H1 (cell line): Measurements from ENCODE around the gene PRSS2. TPM values are rescaled to one million over a fixed set of nuclear protein-coding genes. Genes with fewer than 3 reads are reported as not detected.

ENCODE experiments used
- CTCF ChIA-PET: fragments of 300-600 bp; sonication (Branson Sonifier 250); formaldehyde crosslinking; loops from one replicate; lab custom pipeline; 2021; ENCODE audit not compliant: partially characterized antibody; lab: Charles Lee
- POLR2A ChIA-PET: fragments of 300-600 bp; sonication (Branson Sonifier 250); formaldehyde crosslinking; loops from one replicate; lab custom pipeline; 2021; ENCODE audit warnings: inconsistent platforms; ENCODE audit not compliant: partially characterized antibody; lab: Charles Lee
- DNase-seq, 2 experiments: peaks; one replicate each; pipeline versions ENCODE4 v3.0.0 to v3.0.0-alpha.2; 2010 to 2022; ENCODE audit warnings: low spot score in 2 of 2, low read depth in 1 of 2, mixed read lengths in 1 of 2
- FAIRE-seq: peaks from 2 replicates; lab custom pipeline; 2011; peaks lifted over from hg19 to GRCh38; lab: Jason Lieb, UNC
- H2AFZ ChIP-seq: 2 replicates; pipeline ENCODE4 v1.8.1; 2012; ENCODE audit warnings: low read length, inconsistent platforms
- H2AK5ac ChIP-seq: 2 replicates; pipeline ENCODE4 v1.6.1; 2013; ENCODE audit warnings: low read depth, low read length
- H2BK120ac ChIP-seq: replicated peaks from 2 replicates; pipeline ENCODE3; 2013; ENCODE audit warnings: low read depth, low read length, inconsistent platforms
- H2BK12ac ChIP-seq: 2 replicates; pipeline ENCODE4 v1.6.1; 2013; ENCODE audit warnings: low read depth, low read length
- H2BK15ac ChIP-seq: 2 replicates; pipeline ENCODE4 v1.6.1; 2013; ENCODE audit warnings: low read length
- H2BK20ac ChIP-seq: 2 replicates; pipeline ENCODE4 v1.6.1; 2013; ENCODE audit warnings: low read length
- H2BK5ac ChIP-seq: 2 replicates; pipeline ENCODE4 v1.6.1; 2013; ENCODE audit warnings: low read depth, low read length
- H3K14ac ChIP-seq: 2 replicates; pipeline ENCODE4 v1.6.1; 2013; ENCODE audit warnings: inconsistent platforms; ENCODE audit not compliant: insufficient read length
- H3K18ac ChIP-seq: 2 replicates; pipeline ENCODE4 v1.6.1; 2013; ENCODE audit warnings: low read length; ENCODE audit errors: extremely low read depth
- H3K23ac ChIP-seq: 2 replicates; pipeline ENCODE4 v1.6.1; 2013; ENCODE audit warnings: inconsistent platforms; ENCODE audit not compliant: insufficient read length
- H3K23me2 ChIP-seq: 2 replicates; pipeline ENCODE4 v1.6.1; 2013; ENCODE audit warnings: low read depth, low read length
- H3K27ac ChIP-seq: 2 replicates; pipeline ENCODE4 v1.6.1; 2011; ENCODE audit warnings: low read depth, low read length, inconsistent platforms
- H3K27me3 ChIP-seq, 4 experiments: replicated peaks in 1 of 4; 1 replicate in 1 of 4; 2 replicates in 3 of 4; pipeline versions ENCODE4 v1.6.1 to v1.8.1; 2011 to 2013; ENCODE audit warnings: low read length in 3 of 4, mild to moderate bottlenecking in 3 of 4, inconsistent platforms in 2 of 4, mixed read lengths in 2 of 4, moderate library complexity in 1 of 4; ENCODE audit not compliant: control insufficient read depth in 3 of 4, insufficient read depth in 3 of 4; ENCODE audit errors: extremely low read depth in 1 of 4
- H3K36me3 ChIP-seq, 4 experiments: 2 replicates each; pipeline versions ENCODE4 v1.6.1 to v1.8.1; 2011 to 2013; ENCODE audit warnings: mild to moderate bottlenecking in 4 of 4, low read length in 3 of 4, moderate library complexity in 2 of 4, control low read depth in 1 of 4, inconsistent platforms in 1 of 4; ENCODE audit not compliant: insufficient read depth in 4 of 4, control insufficient read depth in 2 of 4
- H3K4ac ChIP-seq: replicated peaks from 2 replicates; pipeline ENCODE3; 2013; ENCODE audit warnings: low read length, low read depth, mixed read lengths, inconsistent platforms; ENCODE audit not compliant: insufficient read length
- H3K4me1 ChIP-seq, 4 experiments: replicated peaks in 1 of 4; 1 replicate in 1 of 4; 2 replicates in 3 of 4; pipeline versions ENCODE4 v1.6.1 to v1.8.1; 2011 to 2013; ENCODE audit warnings: low read length in 3 of 4, inconsistent platforms in 2 of 4, mixed read lengths in 1 of 4; ENCODE audit not compliant: insufficient read depth in 4 of 4, control insufficient read depth in 3 of 4
- H3K4me2 ChIP-seq, 2 experiments: 2 replicates each; pipeline versions ENCODE4 v1.6.1 to v1.8.1; 2011 to 2013; ENCODE audit warnings: low read depth in 2 of 2, low read length in 2 of 2, control low read depth in 1 of 2, inconsistent platforms in 1 of 2, mild to moderate bottlenecking in 1 of 2; ENCODE audit not compliant: insufficient read depth in 1 of 2
- H3K4me3 ChIP-seq, 4 experiments: fragments of 200-600, 300-600 bp in 1 of 4; sonication (generic), shearing (Covaris generic), sonication (Bioruptor Twin) in 1 of 4; 2 replicates each; pipeline versions ENCODE4 v1.5.1 to v1.8.1; 2011 to 2016; ENCODE audit warnings: low read length in 4 of 4, low read depth in 3 of 4, control low read depth in 2 of 4, inconsistent platforms in 2 of 4, mild to moderate bottlenecking in 2 of 4, mixed read lengths in 1 of 4, moderate library complexity in 1 of 4; ENCODE audit not compliant: insufficient read depth in 2 of 4; ENCODE audit errors: extremely low read depth in 1 of 4
- H3K56ac ChIP-seq: replicated peaks from 2 replicates; pipeline ENCODE3; 2013; ENCODE audit warnings: low read depth, mild to moderate bottlenecking, mixed read lengths, low read length, inconsistent platforms; ENCODE audit not compliant: insufficient read length
- H3K79me1 ChIP-seq: 2 replicates; pipeline ENCODE4 v1.6.1; 2013; ENCODE audit warnings: low read depth, low read length, control low read depth
- H3K79me2 ChIP-seq, 2 experiments: 2 replicates each; pipeline versions ENCODE4 v1.6.1 to v1.8.1; 2012 to 2013; ENCODE audit warnings: low read length in 2 of 2, mild to moderate bottlenecking in 2 of 2, inconsistent platforms in 1 of 2; ENCODE audit not compliant: insufficient read depth in 2 of 2, control insufficient read depth in 1 of 2
- H3K9ac ChIP-seq, 4 experiments: replicated peaks in 1 of 4; 1 replicate in 1 of 4; 2 replicates in 3 of 4; pipeline versions ENCODE4 v1.6.1 to v1.8.1; 2011 to 2013; ENCODE audit warnings: low read depth in 3 of 4, low read length in 3 of 4, control low read depth in 2 of 4, mild to moderate bottlenecking in 2 of 4, moderate library complexity in 2 of 4, inconsistent platforms in 1 of 4; ENCODE audit errors: extremely low read depth in 1 of 4
- H3K9me3 ChIP-seq, 2 experiments: 2 replicates each; pipeline versions ENCODE4 v1.6.1 to v1.8.1; 2012 to 2013; ENCODE audit warnings: mild to moderate bottlenecking in 2 of 2, moderate library complexity in 2 of 2, control low read depth in 1 of 2, inconsistent platforms in 1 of 2, low read depth in 1 of 2, low read length in 1 of 2, mixed read lengths in 1 of 2; ENCODE audit not compliant: insufficient read depth in 2 of 2
- H4K20me1 ChIP-seq, 2 experiments: replicated peaks in 1 of 2; 2 replicates each; pipeline versions ENCODE3 to v1.8.1; 2011 to 2013; ENCODE audit warnings: inconsistent platforms in 2 of 2, low read length in 2 of 2, mild to moderate bottlenecking in 1 of 2; ENCODE audit not compliant: insufficient read depth in 2 of 2, control insufficient read depth in 1 of 2
- H4K5ac ChIP-seq: 2 replicates; pipeline ENCODE4 v1.6.1; 2013; ENCODE audit warnings: low read length, low read depth, mixed read lengths, inconsistent platforms; ENCODE audit not compliant: insufficient read length
- H4K8ac ChIP-seq: 2 replicates; pipeline ENCODE4 v1.8.0; 2013; ENCODE audit warnings: mild to moderate bottlenecking, moderate library complexity, low read length, inconsistent platforms; ENCODE audit not compliant: insufficient read depth; ENCODE audit errors: extremely low read depth
- H4K91ac ChIP-seq: replicated peaks from 2 replicates; pipeline ENCODE3; 2013; ENCODE audit warnings: low read length, mixed read lengths, inconsistent platforms; ENCODE audit not compliant: insufficient read length
- CBX8 ChIP-seq: fragments of 300-800, 300-1000 bp; sonication (generic); IDR thresholded peaks from 2 replicates; pipeline ENCODE4 v1.7.1; 2016; ENCODE audit warnings: low read depth, low read length, borderline replicate concordance
- EZH2 ChIP-seq: fragments of 200-600 bp; sonication (generic); IDR thresholded peaks from 2 replicates; pipeline ENCODE4 v1.7.1; 2012; ENCODE audit warnings: low read depth, mild to moderate bottlenecking, moderate library complexity, low read length, inconsistent platforms; ENCODE audit not compliant: severe bottlenecking
- POLR2A ChIP-seq, 2 experiments: IDR thresholded peaks; 1 replicate in 1 of 2; 2 replicates in 1 of 2; pipeline ENCODE4 v1.6.1; 2011; ENCODE audit warnings: low read depth in 2 of 2, low read length in 2 of 2, mild to moderate bottlenecking in 2 of 2; ENCODE audit errors: control extremely low read depth in 1 of 2
- SIX5 ChIP-seq: IDR thresholded peaks from 2 replicates; pipeline ENCODE4 v1.6.1; 2011; ENCODE audit warnings: mild to moderate bottlenecking, low read depth, low read length
- SP1 ChIP-seq: IDR thresholded peaks from 2 replicates; pipeline ENCODE4 v1.6.1; 2011; ENCODE audit warnings: low read depth, low read length
- TBP ChIP-seq: IDR thresholded peaks from 2 replicates; pipeline ENCODE4 v1.6.1; 2011; ENCODE audit warnings: low read depth, low read length, improper control_type of control experiment
- TEAD4 ChIP-seq: IDR thresholded peaks from 2 replicates; pipeline ENCODE4 v1.6.1; 2012; ENCODE audit warnings: low read depth, low read length, inconsistent platforms, mixed read lengths
- WGBS, 2 experiments: shearing (Covaris generic) in 1 of 2; methylation state at CpG; one replicate each; pipeline versions ENCODE4 v1.1.6 to v1.1.7; 2013 to 2015; ENCODE audit warnings: low lambda C conversion rate in 2 of 2, mixed read lengths in 2 of 2, inconsistent platforms in 1 of 2, low coverage in 1 of 2, missing lambda C conversion rate in 1 of 2; ENCODE audit not compliant: insufficient replicate concordance in 2 of 2, insufficient coverage in 1 of 2, insufficient read length in 1 of 2; ENCODE audit errors: extremely low coverage in 1 of 2, missing lambda C conversion rate in 1 of 2; 5-methylcytosine and 5-hydroxymethylcytosine counted together
- polyA plus RNA-seq, 7 experiments: library from polyadenylated mRNA; depleted of rRNA in 3 of 7; stranded (reverse) in 5 of 7; unstranded in 2 of 7; fragments of >200 nt in 5 of 7; fragments of 200-250 nt in 2 of 7; gene quantifications; 1 replicate in 5 of 7; 2 replicates in 1 of 7; 4 replicates in 1 of 7; pipeline versions ENCODE4 v1.2.1 to v1.2.3, GENCODE V29; 2011 to 2013; ENCODE audit warnings: missing spikeins in 2 of 7, mixed read lengths in 2 of 7
- total RNA-seq: library from RNA; stranded (reverse); fragmentation: NEBNext Ultra II Directional; extraction: Animal tissue kit (Norgen Biotek cat#: 25700); gene quantifications from 2 replicates; pipeline ENCODE4 v1.2.1, GENCODE V29; 2021
- TF ChIP-seq, protein P1 (sequence below), 3 experiments: IDR thresholded peaks; 1 replicate in 2 of 3; 2 replicates in 1 of 3; pipeline versions ENCODE4 v1.5.1 to v1.6.1; 2011; ENCODE audit warnings: low read length in 3 of 3, mild to moderate bottlenecking in 3 of 3, inconsistent platforms in 2 of 3, low read depth in 1 of 3, moderate library complexity in 1 of 3; ENCODE audit not compliant: insufficient read depth in 1 of 3; ENCODE audit errors: control extremely low read depth in 1 of 3

The PRSS2 gene
- total and polyA plus RNA-seq, 2 of the 8 experiments (the other 6 are each of a cell fraction or from before 2014, with no cell fraction given), result not detected

DNA sequence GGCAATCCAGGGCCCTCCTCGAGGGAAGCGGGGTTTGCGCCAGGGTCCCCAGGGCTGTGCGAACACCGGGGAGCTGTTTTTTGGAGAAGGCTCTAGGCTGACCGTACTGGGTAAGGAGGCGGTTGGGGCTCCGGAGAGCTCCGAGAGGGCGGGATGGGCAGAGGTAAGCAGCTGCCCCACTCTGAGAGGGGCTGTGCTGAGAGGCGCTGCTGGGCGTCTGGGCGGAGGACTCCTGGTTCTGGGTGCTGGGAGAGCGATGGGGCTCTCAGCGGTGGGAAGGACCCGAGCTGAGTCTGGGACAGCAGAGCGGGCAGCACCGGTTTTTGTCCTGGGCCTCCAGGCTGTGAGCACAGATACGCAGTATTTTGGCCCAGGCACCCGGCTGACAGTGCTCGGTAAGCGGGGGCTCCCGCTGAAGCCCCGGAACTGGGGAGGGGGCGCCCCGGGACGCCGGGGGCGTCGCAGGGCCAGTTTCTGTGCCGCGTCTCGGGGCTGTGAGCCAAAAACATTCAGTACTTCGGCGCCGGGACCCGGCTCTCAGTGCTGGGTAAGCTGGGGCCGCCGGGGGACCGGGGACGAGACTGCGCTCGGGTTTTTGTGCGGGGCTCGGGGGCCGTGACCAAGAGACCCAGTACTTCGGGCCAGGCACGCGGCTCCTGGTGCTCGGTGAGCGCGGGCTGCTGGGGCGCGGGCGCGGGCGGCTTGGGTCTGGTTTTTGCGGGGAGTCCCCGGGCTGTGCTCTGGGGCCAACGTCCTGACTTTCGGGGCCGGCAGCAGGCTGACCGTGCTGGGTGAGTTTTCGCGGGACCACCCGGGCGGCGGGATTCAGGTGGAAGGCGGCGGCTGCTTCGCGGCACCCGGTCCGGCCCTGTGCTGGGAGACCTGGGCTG is 26.0 kb downstream of the PRSS2 start:
- Histone ChIP-seq H3K9ac (peak overlapping the region in 3 of 4 experiments; percentile 43 to 69 (median 60); a peak in 5 of 7 replicates), H2BK20ac (peak overlapping the region; percentile 98; the same call in 1 of the 2 replicates), H3K4ac (no peak overlapping the region), H2BK15ac (no peak overlapping the region), H4K8ac (peak overlapping the region; percentile 28; the same call in 1 of the 2 replicates), H3K27ac (no peak overlapping the region), H3K4me1 (peaks cover 14 to 30% (median 17%) of the 10 kb centered on the region in 4 experiments), H3K18ac (peak overlapping the region; percentile 91), H2AFZ (0 out of 2 replicates have a peak overlapping the region, but pooled peaks have one; percentile 25), H2BK5ac (peak overlapping the region; percentile 75; the same call in 1 of the 2 replicates), H3K23ac (no peak overlapping the region), H4K5ac (no peak overlapping the region), H3K4me2 (peak overlapping the region; percentile 72 to 99), H3K79me2 (peaks cover 0 to 6% of the 10 kb centered on the region in 2 experiments; a peak in 1 of 4 replicates), H4K91ac (peak overlapping the region; percentile 17), H2BK120ac (no peak overlapping the region), H3K36me3 (peaks cover 0 to 5% (median 2%) of the 10 kb centered on the region in 4 experiments; a peak in 2 of 8 replicates), H2AK5ac (no peak overlapping the region), H3K14ac (no peak overlapping the region), H3K56ac (peak overlapping the region; percentile 61), H3K23me2 (peaks cover 17% of the 10 kb centered on the region), H3K27me3 (peaks cover 1 to 36% (median 26%) of the 10 kb centered on the region in 4 experiments; a peak in 6 of 7 replicates), H3K9me3 (no peaks in the 10 kb centered on the region), H2BK12ac (peak overlapping the region; percentile 89), H3K79me1 (no peaks in the 10 kb centered on the region), H3K4me3 (peak overlapping the region; percentile 51 to 80 (median 69)), H4K20me1 (peaks cover 0 to 3% of the 10 kb centered on the region in 2 experiments)
- ChIA-PET POLR2A (interaction anchor here (0.8 to 5.8 kb wide), 5 partner anchors 10 to 170 kb away, joined by 3 to 36 read pairs (median 3); no protein-coding TSS in a partner anchor), CTCF (interaction anchor here (0.7 to 24.1 kb wide), 17 partner anchors 16 to 480 kb away, joined by 3 to 430 read pairs (median 5); partner anchors contain the start of gene EPHB6)
- peak in 1 of 2 experiments; percentile 64 for DNase-seq
- WGBS, 2 experiments, result 1% methylated on average over 51 of the region's 74 CpGs; no CpG with 5 or more reads in 1 of the 2 experiments
- FAIRE-seq, result no peak
- TF ChIP-seq CBX8 (no peak), POLR2A (IDR thresholded peaks at IDR 0.05; ENCODE audit: control extremely low read depth in 1 of 2, low read depth in 2 of 2, low read length in 2 of 2) (peak; percentile 21 to 43; a peak in 1 of 3 replicates), TEAD4 (no peak), SP1 (no peak), EZH2 (peak; percentile 53), SIX5 (no peak), TBP (no peak)
- TF ChIP-seq, protein P1, sequence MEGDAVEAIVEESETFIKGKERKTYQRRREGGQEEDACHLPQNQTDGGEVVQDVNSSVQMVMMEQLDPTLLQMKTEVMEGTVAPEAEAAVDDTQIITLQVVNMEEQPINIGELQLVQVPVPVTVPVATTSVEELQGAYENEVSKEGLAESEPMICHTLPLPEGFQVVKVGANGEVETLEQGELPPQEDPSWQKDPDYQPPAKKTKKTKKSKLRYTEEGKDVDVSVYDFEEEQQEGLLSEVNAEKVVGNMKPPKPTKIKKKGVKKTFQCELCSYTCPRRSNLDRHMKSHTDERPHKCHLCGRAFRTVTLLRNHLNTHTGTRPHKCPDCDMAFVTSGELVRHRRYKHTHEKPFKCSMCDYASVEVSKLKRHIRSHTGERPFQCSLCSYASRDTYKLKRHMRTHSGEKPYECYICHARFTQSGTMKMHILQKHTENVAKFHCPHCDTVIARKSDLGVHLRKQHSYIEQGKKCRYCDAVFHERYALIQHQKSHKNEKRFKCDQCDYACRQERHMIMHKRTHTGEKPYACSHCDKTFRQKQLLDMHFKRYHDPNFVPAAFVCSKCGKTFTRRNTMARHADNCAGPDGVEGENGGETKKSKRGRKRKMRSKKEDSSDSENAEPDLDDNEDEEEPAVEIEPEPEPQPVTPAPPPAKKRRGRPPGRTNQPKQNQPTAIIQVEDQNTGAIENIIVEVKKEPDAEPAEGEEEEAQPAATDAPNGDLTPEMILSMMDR (IDR thresholded peaks at IDR 0.05; ENCODE audit: control extremely low read depth in 1 of 3, insufficient read depth in 1 of 3, low read depth in 1 of 3, low read length in 3 of 3), result no peak
